ENCODE data around the gene DENND2A. TPM values are rescaled to one million over a fixed set of nuclear protein-coding genes. Genes with fewer than 3 reads are reported as not detected.
A peak's percentile ranks its signal among the peaks of the same experiment; 100 is the strongest.
"Not testable (repeated sequence)": the region's sequence is repeated elsewhere in the genome, so short reads cannot be mapped to it uniquely, and the experiment has no call there.

The DENND2A gene
- total RNA-seq, 1 donor from 2014 or later = 14.9 TPM

- no peak for DNase-seq (ENCODE audit: low spot score)
Observed at GRCh38 chr7:140621401-140622021, 19.1 kb downstream of the DENND2A start.

- DNase-seq (ENCODE audit: low spot score) = not testable (repeated sequence)
Observed at GRCh38 chr7:140619915-140620510, 20.6 kb downstream of the DENND2A start.

- DNase-seq (ENCODE audit: low spot score) = no peak
Observed at GRCh38 chr7:140619176-140619575, 21.4 kb downstream of the DENND2A start.

- DNase-seq (ENCODE audit: low spot score) = no peak
Observed at GRCh38 chr7:140618306-140618705, 22.3 kb downstream of the DENND2A start.

GRCh38 chr7:140617081-140617480 is 23.5 kb downstream of the DENND2A start:
- no peak for DNase-seq (ENCODE audit: low spot score)

GRCh38 chr7:140616328-140616727 is 24.3 kb downstream of the DENND2A start:
- no peak for DNase-seq (ENCODE audit: low spot score)

GRCh38 chr7:140611641-140612040 is 29.0 kb downstream of the DENND2A start:
- DNase-seq (ENCODE audit: low spot score) = no peak

GRCh38 chr7:140610204-140611165 is 30.1 kb downstream of the DENND2A start:
- DNase-seq (ENCODE audit: low spot score) = no peak

GRCh38 chr7:140609646-140610045 is 31.0 kb downstream of the DENND2A start:
- DNase-seq (ENCODE audit: low spot score) = no peak

- DNase-seq (ENCODE audit: low spot score) = peak; percentile 58
Observed at GRCh38 chr7:140607441-140607989, 33.1 kb downstream of the DENND2A start.

- DNase-seq (ENCODE audit: low spot score) = no peak
Observed at GRCh38 chr7:140605337-140605736, 35.3 kb downstream of the DENND2A start.

- no peak for DNase-seq (ENCODE audit: low spot score)
Observed at GRCh38 chr7:140604760-140605159, 35.9 kb downstream of the DENND2A start.

- DNase-seq (ENCODE audit: low spot score) = no peak
Observed at GRCh38 chr7:140604076-140604475, 36.5 kb downstream of the DENND2A start.

GRCh38 chr7:140601566-140602174 is 38.9 kb downstream of the DENND2A start:
- DNase-seq (ENCODE audit: low spot score) = no peak

- no peak for DNase-seq (ENCODE audit: low spot score)
Observed at GRCh38 chr7:140600341-140600740, 40.3 kb downstream of the DENND2A start.

GRCh38 chr7:140597428-140597949 is 43.1 kb downstream of the DENND2A start:
- DNase-seq (ENCODE audit: low spot score) = no peak

- DNase-seq (ENCODE audit: low spot score) = no peak
Observed at GRCh38 chr7:140596519-140597427, 43.8 kb downstream of the DENND2A start.

- no peak for DNase-seq (ENCODE audit: low spot score)
Observed at GRCh38 chr7:140595468-140596092, 45.0 kb downstream of the DENND2A start.

- no peak for DNase-seq (ENCODE audit: low spot score)
Observed at GRCh38 chr7:140594131-140594691, 46.4 kb downstream of the DENND2A start.

GRCh38 chr7:140593672-140593982 is 47.0 kb downstream of the DENND2A start:
- no peak for DNase-seq (ENCODE audit: low spot score)

All from ureter (tissue), 1 donor.